Progenitor cell of endocrine pancreas (in vitro differentiated cells): Measurements from ENCODE around the gene CARD8. TPM values are rescaled to one million over a fixed set of nuclear protein-coding genes. Genes with fewer than 3 reads are reported as not detected.

ENCODE experiments used
- DNase-seq: peaks from one replicate; pipeline ENCODE4 v3.0.0; 2021; ENCODE audit warnings: low spot score; ENCODE audit not compliant: unreplicated experiment
- H3K27ac Mint-ChIP-seq: 2 replicates; pipeline ENCODE4 v1.8.0; 2021; ENCODE audit warnings: mild to moderate bottlenecking, moderate library complexity, mixed read lengths
- H3K27me3 Mint-ChIP-seq: 2 replicates; pipeline ENCODE4 v1.8.0; 2021; ENCODE audit warnings: mixed read lengths
- H3K36me3 Mint-ChIP-seq: 2 replicates; pipeline ENCODE4 v1.8.0; 2022; ENCODE audit warnings: mixed read lengths; ENCODE audit not compliant: insufficient read depth
- H3K4me1 Mint-ChIP-seq: 2 replicates; pipeline ENCODE4 v1.8.0; 2021; ENCODE audit warnings: low read depth, mixed read lengths
- H3K4me3 Mint-ChIP-seq: 2 replicates; pipeline ENCODE4 v1.8.0; 2021; ENCODE audit warnings: low read depth, mild to moderate bottlenecking, moderate library complexity, mixed read lengths
- H3K9me3 Mint-ChIP-seq: 2 replicates; pipeline ENCODE4 v1.8.0; 2021; ENCODE audit warnings: low read depth, mixed read lengths
- long read RNA-seq: library from polyadenylated mRNA; unstranded; transcript quantifications from one replicate; pipeline ENCODE4 v2.0.0, GENCODE V29; 2020
- total RNA-seq: library from RNA; stranded (reverse); gene quantifications from 2 replicates; pipeline ENCODE4 v1.2.1, GENCODE V29; 2021
- TF ChIP-seq, protein P1 (sequence below): fragments of 200-600 bp; sonication (generic); IDR thresholded peaks from one replicate; pipeline ENCODE4 v1.5.0; 2021; ENCODE audit warnings: antibody characterized with exemption, mild to moderate bottlenecking; ENCODE audit not compliant: unreplicated experiment

CARD8 gene, protein sequence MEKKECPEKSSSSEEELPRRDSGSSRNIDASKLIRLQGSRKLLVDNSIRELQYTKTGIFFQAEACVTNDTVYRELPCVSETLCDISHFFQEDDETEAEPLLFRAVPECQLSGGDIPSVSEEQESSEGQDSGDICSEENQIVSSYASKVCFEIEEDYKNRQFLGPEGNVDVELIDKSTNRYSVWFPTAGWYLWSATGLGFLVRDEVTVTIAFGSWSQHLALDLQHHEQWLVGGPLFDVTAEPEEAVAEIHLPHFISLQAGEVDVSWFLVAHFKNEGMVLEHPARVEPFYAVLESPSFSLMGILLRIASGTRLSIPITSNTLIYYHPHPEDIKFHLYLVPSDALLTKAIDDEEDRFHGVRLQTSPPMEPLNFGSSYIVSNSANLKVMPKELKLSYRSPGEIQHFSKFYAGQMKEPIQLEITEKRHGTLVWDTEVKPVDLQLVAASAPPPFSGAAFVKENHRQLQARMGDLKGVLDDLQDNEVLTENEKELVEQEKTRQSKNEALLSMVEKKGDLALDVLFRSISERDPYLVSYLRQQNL
- 60.9 and 64.6 TPM in 2 replicates for total RNA-seq
- long read RNA-seq, transcript CARD8-213 (14 exons, 2,056 nt), result major isoform, 7 of 98 reads
- long read RNA-seq, partial matches to known transcripts, result 11 of 98 reads
- long read RNA-seq, other reads (novel, unspliced or antisense), result 71 of 98 reads

- Mint-ChIP-seq H3K36me3 (peaks cover 2% of the 10 kb centered on the region), H3K27me3 (no peaks in the 10 kb centered on the region), H3K27ac (peak within 1 kb of the TSS; percentile 99), H3K4me3 (peak within 1 kb of the TSS; percentile 94), H3K4me1 (peaks cover 9% of the 10 kb centered on the region), H3K9me3 (no peaks in the 10 kb centered on the region)
- TF ChIP-seq, protein P1, sequence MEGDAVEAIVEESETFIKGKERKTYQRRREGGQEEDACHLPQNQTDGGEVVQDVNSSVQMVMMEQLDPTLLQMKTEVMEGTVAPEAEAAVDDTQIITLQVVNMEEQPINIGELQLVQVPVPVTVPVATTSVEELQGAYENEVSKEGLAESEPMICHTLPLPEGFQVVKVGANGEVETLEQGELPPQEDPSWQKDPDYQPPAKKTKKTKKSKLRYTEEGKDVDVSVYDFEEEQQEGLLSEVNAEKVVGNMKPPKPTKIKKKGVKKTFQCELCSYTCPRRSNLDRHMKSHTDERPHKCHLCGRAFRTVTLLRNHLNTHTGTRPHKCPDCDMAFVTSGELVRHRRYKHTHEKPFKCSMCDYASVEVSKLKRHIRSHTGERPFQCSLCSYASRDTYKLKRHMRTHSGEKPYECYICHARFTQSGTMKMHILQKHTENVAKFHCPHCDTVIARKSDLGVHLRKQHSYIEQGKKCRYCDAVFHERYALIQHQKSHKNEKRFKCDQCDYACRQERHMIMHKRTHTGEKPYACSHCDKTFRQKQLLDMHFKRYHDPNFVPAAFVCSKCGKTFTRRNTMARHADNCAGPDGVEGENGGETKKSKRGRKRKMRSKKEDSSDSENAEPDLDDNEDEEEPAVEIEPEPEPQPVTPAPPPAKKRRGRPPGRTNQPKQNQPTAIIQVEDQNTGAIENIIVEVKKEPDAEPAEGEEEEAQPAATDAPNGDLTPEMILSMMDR, result no peak
- DNase-seq, result peak; percentile 41
These were observed at the start of gene CARD8 for GRCh38 chr19:48255376-48256303. Gene CARD8, minus strand, starts transcription at chr19:48255912. Its CDS starts 14,892 bp downstream, at chr19:48241020.

DNA sequence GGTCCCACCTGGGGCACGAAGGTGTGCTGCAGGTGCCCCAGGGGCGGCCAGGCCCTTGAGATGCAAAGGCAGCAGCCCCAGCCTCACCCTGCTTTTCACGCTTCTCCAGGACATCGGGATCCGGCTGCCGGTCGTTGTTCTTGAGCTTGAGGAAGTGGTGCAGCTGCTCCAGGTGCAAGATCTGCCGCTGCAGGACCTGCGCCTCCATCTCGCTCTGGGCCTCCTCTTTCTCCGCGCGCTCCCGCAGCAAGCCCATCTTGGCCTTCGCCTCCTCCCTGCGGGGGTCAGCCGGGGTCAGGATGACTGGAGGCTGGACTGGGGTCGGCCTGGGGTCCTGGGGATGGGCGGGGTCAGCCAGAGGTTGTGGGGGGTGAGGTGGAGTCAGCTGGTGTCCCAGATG lies 48.2 kb upstream of the CARD8 start:
- Mint-ChIP-seq H3K4me1 (no peaks in the 10 kb centered on the region), H3K9me3 (no peaks in the 10 kb centered on the region), H3K36me3 (no peaks in the 10 kb centered on the region), H3K27ac (no peak overlapping the region), H3K27me3 (peaks cover 12% of the 10 kb centered on the region), H3K4me3 (no peak overlapping the region)
- TF ChIP-seq, protein P1, result no peak
- DNase-seq, result no peak

DNA sequence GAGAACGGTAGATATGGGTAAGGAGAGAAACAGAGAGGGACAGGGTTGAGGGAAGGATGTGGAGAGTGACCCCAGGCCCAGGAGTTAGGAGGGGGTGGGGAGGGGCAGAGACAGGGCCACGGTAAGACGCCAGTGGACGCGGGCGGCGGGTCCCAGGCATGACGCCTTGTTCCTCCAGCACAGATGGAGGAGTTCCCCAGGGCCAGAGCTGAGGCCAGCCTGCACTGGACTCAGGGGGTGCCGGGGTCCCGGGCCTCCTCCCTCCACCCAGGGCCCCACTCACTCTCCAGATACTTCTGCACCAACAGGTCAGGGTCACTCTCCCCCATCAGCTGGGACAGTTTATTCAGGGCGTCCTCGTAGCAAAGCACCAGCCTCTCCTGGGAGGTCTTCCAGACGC lies 47.7 kb upstream of the CARD8 start:
- no peaks in the 10 kb centered on the region for H3K9me3 Mint-ChIP-seq
- H3K27ac Mint-ChIP-seq, result no peak overlapping the region
- TF ChIP-seq, protein P1, result no peak
- H3K36me3 Mint-ChIP-seq, result no peaks in the 10 kb centered on the region
- peaks cover 12% of the 10 kb centered on the region for H3K27me3 Mint-ChIP-seq
- H3K4me1 Mint-ChIP-seq, result no peaks in the 10 kb centered on the region
- H3K4me3 Mint-ChIP-seq, result no peak overlapping the region
- no peak for DNase-seq

GRCh38 chr19:48302600-48302959 lies 46.9 kb upstream of the CARD8 start:
- no peak overlapping the region for H3K27ac Mint-ChIP-seq
- H3K4me3 Mint-ChIP-seq, result no peak overlapping the region
- TF ChIP-seq, protein P1, result no peak
- H3K4me1 Mint-ChIP-seq, result no peaks in the 10 kb centered on the region
- H3K27me3 Mint-ChIP-seq, result peaks cover 12% of the 10 kb centered on the region
- DNase-seq, result no peak
- no peaks in the 10 kb centered on the region for H3K36me3 Mint-ChIP-seq
- H3K9me3 Mint-ChIP-seq, result no peaks in the 10 kb centered on the region
